ENCODE results near the gene BDH1. TPM values are rescaled to one million over a fixed set of nuclear protein-coding genes. Genes with fewer than 3 reads are reported as not detected.

The BDH1 gene
- total RNA-seq, 2 donors from 2014 or later: 32.5 to 49.0 TPM

- H3K4me3 ChIP-seq (ENCODE audit: low read length): no peak overlapping the region
- 90 to 94% methylated on average over 15 to 18 of the region's 18 CpGs for WGBS, 2 experiments (ENCODE audit: insufficient coverage in 1 of 2, insufficient read length in 1 of 2)
- peaks cover 24% of the 10 kb centered on the region for H3K4me1 Mint-ChIP-seq
- H3K27ac Mint-ChIP-seq: no peak overlapping the region
- peak; percentile 42 for DNase-seq
- no peak overlapping the region for H3K27ac ChIP-seq (ENCODE audit: low read depth, low read length)
- no peaks in the 10 kb centered on the region for H3K9me3 Mint-ChIP-seq
- H3K9me3 ChIP-seq (ENCODE audit: control insufficient read depth, low read length): no peaks in the 10 kb centered on the region
- no peaks in the 10 kb centered on the region for H3K27me3 Mint-ChIP-seq (ENCODE audit: insufficient read depth)
- H3K4me1 ChIP-seq (ENCODE audit: control insufficient read depth, insufficient read depth, low read length): peaks cover 7% of the 10 kb centered on the region
- TF ChIP-seq CTCF (conservative IDR thresholded peaks at IDR 0.05): no peak
- no peak overlapping the region for H3K9ac ChIP-seq (ENCODE audit: extremely low read depth, low read length, poor library complexity, severe bottlenecking)
- peaks cover 47% of the 10 kb centered on the region for H3K36me3 Mint-ChIP-seq (ENCODE audit: low read depth)
- no peak overlapping the region for H3K4me3 Mint-ChIP-seq
- no peaks in the 10 kb centered on the region for H3K36me3 ChIP-seq (ENCODE audit: control insufficient read depth, insufficient read depth, low read length)
- no peaks in the 10 kb centered on the region for H3K27me3 ChIP-seq (ENCODE audit: control insufficient read depth, insufficient read depth, low read length, poor library complexity, severe bottlenecking)
Measured at GRCh38 chr3:197542741-197543454, 12.9 kb downstream of the BDH1 start.

GRCh38 chr3:197541756-197542539 is 13.8 kb downstream of the BDH1 start:
- no peak overlapping the region for H3K27ac ChIP-seq (ENCODE audit: low read depth, low read length)
- H3K9me3 ChIP-seq (ENCODE audit: control insufficient read depth, low read length): no peaks in the 10 kb centered on the region
- Mint-ChIP-seq H3K27ac (peak overlapping the region; percentile 59), H3K27me3 (ENCODE audit: insufficient read depth) (no peaks in the 10 kb centered on the region), H3K4me3 (peak overlapping the region; percentile 15), H3K4me1 (peaks cover 19% of the 10 kb centered on the region), H3K9me3 (no peaks in the 10 kb centered on the region), H3K36me3 (ENCODE audit: low read depth) (peaks cover 54% of the 10 kb centered on the region)
- H3K4me1 ChIP-seq (ENCODE audit: control insufficient read depth, insufficient read depth, low read length): peaks cover 6% of the 10 kb centered on the region
- no peaks in the 10 kb centered on the region for H3K36me3 ChIP-seq (ENCODE audit: control insufficient read depth, insufficient read depth, low read length)
- H3K27me3 ChIP-seq (ENCODE audit: control insufficient read depth, insufficient read depth, low read length, poor library complexity, severe bottlenecking): no peaks in the 10 kb centered on the region
- WGBS, 2 experiments (ENCODE audit: insufficient coverage in 1 of 2, insufficient read length in 1 of 2): 43 to 58% methylated on average over 9 to 13 of the region's 13 CpGs
- peak; percentile 92 for DNase-seq
- TF ChIP-seq CTCF (conservative IDR thresholded peaks at IDR 0.05): no peak
- peak overlapping the region; percentile 18 for H3K4me3 ChIP-seq (ENCODE audit: low read length)
- H3K9ac ChIP-seq (ENCODE audit: extremely low read depth, low read length, poor library complexity, severe bottlenecking): no peak overlapping the region

GRCh38 chr3:197540961-197541377 is 14.8 kb downstream of the BDH1 start:
- H3K4me3 ChIP-seq (ENCODE audit: low read length): no peak overlapping the region
- 38% methylated on average over 3 of the region's 3 CpGs for WGBS, 2 experiments (ENCODE audit: insufficient coverage in 1 of 2, insufficient read length in 1 of 2)

More at GRCh38 chr3:197540961-197541377, 14.8 kb downstream of the BDH1 start:
- DNase-seq: peak; percentile 87
- Histone ChIP-seq H3K36me3 (ENCODE audit: control insufficient read depth, insufficient read depth, low read length) (no peaks in the 10 kb centered on the region), H3K9me3 (ENCODE audit: control insufficient read depth, low read length) (no peaks in the 10 kb centered on the region), H3K27ac (ENCODE audit: low read depth, low read length) (no peak overlapping the region), H3K27me3 (ENCODE audit: control insufficient read depth, insufficient read depth, low read length, poor library complexity, severe bottlenecking) (no peaks in the 10 kb centered on the region), H3K4me1 (ENCODE audit: control insufficient read depth, insufficient read depth, low read length) (no peaks in the 10 kb centered on the region), H3K9ac (ENCODE audit: extremely low read depth, low read length, poor library complexity, severe bottlenecking) (no peak overlapping the region)
- Mint-ChIP-seq H3K4me1 (peaks cover 18% of the 10 kb centered on the region), H3K36me3 (ENCODE audit: low read depth) (peaks cover 56% of the 10 kb centered on the region), H3K27ac (peak overlapping the region; percentile 91), H3K9me3 (no peaks in the 10 kb centered on the region), H3K4me3 (no peak overlapping the region), H3K27me3 (ENCODE audit: insufficient read depth) (no peaks in the 10 kb centered on the region)
- no peak for TF ChIP-seq CTCF (conservative IDR thresholded peaks at IDR 0.05)

All from endodermal cell (in vitro differentiated cells).